ENCODE measurements around the gene CCDC13. TPM values are rescaled to one million over a fixed set of nuclear protein-coding genes. Genes with fewer than 3 reads are reported as not detected.

The CCDC13 gene
- total and polyA plus RNA-seq, 2 of the 13 experiments (the other 11 are each of a cell fraction or from before 2014, with no cell fraction given) = 0.22 to 0.51 TPM

DNA sequence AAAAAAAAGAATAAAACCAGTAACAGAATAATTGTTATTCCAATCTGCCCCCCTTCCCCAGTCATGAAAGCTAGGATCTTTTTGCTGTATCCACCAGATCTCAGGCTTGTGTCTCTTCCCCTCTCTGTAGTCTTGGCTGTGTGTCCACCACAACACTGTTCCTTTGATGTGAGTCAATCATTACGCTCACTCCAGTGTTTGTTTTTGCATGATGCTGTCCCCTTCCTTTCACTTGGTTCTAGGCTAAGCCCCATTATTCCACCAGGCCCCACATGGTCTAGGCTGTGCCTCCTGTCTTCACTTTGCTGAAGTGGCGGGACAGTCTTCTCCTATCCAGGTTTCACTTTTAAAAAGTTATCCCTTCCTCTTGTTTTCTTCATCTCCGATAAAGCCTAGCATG lies 49.8 kb upstream of the CCDC13 start (continued):
- TF ChIP-seq, protein P1, sequence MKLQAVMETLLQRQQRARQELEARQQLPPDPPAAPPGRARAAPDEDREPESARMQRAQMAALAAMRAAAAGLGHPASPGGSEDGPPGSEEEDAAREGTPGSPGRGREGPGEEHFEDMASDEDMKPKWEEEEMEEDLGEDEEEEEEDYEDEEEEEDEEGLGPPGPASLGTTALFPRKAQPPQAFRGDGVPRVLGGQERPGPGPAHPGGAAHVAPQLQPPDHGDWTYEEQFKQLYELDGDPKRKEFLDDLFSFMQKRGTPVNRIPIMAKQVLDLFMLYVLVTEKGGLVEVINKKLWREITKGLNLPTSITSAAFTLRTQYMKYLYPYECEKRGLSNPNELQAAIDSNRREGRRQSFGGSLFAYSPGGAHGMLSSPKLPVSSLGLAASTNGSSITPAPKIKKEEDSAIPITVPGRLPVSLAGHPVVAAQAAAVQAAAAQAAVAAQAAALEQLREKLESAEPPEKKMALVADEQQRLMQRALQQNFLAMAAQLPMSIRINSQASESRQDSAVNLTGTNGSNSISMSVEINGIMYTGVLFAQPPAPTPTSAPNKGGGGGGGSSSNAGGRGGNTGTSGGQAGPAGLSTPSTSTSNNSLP (IDR thresholded peaks at IDR 0.05; ENCODE audit: low read depth, low read length) = peak; percentile 57; the same call in 1 of the 2 replicates
- no peak for TF ChIP-seq RELA (CRISPR knock-in tag; IDR thresholded peaks at IDR 0.05)
- TF ChIP-seq, protein P2, sequence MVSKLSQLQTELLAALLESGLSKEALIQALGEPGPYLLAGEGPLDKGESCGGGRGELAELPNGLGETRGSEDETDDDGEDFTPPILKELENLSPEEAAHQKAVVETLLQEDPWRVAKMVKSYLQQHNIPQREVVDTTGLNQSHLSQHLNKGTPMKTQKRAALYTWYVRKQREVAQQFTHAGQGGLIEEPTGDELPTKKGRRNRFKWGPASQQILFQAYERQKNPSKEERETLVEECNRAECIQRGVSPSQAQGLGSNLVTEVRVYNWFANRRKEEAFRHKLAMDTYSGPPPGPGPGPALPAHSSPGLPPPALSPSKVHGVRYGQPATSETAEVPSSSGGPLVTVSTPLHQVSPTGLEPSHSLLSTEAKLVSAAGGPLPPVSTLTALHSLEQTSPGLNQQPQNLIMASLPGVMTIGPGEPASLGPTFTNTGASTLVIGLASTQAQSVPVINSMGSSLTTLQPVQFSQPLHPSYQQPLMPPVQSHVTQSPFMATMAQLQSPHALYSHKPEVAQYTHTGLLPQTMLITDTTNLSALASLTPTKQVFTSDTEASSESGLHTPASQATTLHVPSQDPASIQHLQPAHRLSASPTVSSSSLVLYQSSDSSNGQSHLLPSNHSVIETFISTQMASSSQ (IDR thresholded peaks at IDR 0.05; ENCODE audit: low read depth) = no peak
- TF ChIP-seq, protein P2 (CRISPR knock-in tag; IDR thresholded peaks at IDR 0.05; ENCODE audit: borderline replicate concordance) = peak; percentile 28; the same call in 1 of the 2 replicates
- TF ChIP-seq SSRP1 (CRISPR knock-in tag; IDR thresholded peaks at IDR 0.05) = peak; percentile 72; the same call in 1 of the 2 replicates
- TF ChIP-seq CEBPG (CRISPR knock-in tag; IDR thresholded peaks at IDR 0.05) = 0 out of 2 replicates have a peak, but pooled peaks have one; percentile 17
- TF ChIP-seq SAP130 (CRISPR knock-in tag; IDR thresholded peaks at IDR 0.05; ENCODE audit: low read depth) = peak; percentile 55
- TF ChIP-seq HOXA3 (CRISPR knock-in tag; IDR thresholded peaks at IDR 0.05) = no peak
- TF ChIP-seq ZNF343 (CRISPR knock-in tag; IDR thresholded peaks at IDR 0.05) = no peak
- peak; percentile 77 for TF ChIP-seq TCF7 (IDR thresholded peaks at IDR 0.05; ENCODE audit: low read depth)
- TF ChIP-seq, protein P3, sequence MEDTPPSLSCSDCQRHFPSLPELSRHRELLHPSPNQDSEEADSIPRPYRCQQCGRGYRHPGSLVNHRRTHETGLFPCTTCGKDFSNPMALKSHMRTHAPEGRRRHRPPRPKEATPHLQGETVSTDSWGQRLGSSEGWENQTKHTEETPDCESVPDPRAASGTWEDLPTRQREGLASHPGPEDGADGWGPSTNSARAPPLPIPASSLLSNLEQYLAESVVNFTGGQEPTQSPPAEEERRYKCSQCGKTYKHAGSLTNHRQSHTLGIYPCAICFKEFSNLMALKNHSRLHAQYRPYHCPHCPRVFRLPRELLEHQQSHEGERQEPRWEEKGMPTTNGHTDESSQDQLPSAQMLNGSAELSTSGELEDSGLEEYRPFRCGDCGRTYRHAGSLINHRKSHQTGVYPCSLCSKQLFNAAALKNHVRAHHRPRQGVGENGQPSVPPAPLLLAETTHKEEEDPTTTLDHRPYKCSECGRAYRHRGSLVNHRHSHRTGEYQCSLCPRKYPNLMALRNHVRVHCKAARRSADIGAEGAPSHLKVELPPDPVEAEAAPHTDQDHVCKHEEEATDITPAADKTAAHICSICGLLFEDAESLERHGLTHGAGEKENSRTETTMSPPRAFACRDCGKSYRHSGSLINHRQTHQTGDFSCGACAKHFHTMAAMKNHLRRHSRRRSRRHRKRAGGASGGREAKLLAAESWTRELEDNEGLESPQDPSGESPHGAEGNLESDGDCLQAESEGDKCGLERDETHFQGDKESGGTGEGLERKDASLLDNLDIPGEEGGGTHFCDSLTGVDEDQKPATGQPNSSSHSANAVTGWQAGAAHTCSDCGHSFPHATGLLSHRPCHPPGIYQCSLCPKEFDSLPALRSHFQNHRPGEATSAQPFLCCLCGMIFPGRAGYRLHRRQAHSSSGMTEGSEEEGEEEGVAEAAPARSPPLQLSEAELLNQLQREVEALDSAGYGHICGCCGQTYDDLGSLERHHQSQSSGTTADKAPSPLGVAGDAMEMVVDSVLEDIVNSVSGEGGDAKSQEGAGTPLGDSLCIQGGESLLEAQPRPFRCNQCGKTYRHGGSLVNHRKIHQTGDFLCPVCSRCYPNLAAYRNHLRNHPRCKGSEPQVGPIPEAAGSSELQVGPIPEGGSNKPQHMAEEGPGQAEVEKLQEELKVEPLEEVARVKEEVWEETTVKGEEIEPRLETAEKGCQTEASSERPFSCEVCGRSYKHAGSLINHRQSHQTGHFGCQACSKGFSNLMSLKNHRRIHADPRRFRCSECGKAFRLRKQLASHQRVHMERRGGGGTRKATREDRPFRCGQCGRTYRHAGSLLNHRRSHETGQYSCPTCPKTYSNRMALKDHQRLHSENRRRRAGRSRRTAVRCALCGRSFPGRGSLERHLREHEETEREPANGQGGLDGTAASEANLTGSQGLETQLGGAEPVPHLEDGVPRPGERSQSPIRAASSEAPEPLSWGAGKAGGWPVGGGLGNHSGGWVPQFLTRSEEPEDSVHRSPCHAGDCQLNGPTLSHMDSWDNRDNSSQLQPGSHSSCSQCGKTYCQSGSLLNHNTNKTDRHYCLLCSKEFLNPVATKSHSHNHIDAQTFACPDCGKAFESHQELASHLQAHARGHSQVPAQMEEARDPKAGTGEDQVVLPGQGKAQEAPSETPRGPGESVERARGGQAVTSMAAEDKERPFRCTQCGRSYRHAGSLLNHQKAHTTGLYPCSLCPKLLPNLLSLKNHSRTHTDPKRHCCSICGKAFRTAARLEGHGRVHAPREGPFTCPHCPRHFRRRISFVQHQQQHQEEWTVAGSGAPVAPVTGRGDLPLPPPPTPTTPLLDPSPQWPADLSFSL (CRISPR knock-in tag; IDR thresholded peaks at IDR 0.05) = peak; percentile 90
- peak; percentile 48 for TF ChIP-seq TEAD3 (CRISPR knock-in tag; optimal IDR thresholded peaks at IDR 0.05; ENCODE audit: borderline replicate concordance)
- TF ChIP-seq, protein P4, sequence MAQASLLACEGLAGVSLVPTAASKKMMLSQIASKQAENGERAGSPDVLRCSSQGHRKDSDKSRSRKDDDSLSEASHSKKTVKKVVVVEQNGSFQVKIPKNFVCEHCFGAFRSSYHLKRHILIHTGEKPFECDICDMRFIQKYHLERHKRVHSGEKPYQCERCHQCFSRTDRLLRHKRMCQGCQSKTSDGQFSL (CRISPR knock-in tag; IDR thresholded peaks at IDR 0.05) = no peak
- TF ChIP-seq FOXO1 (CRISPR knock-in tag; IDR thresholded peaks at IDR 0.05) = peak; percentile 43
- TF ChIP-seq EP300 (IDR thresholded peaks at IDR 0.05; ENCODE audit: low read depth in 2 of 2, low read length in 2 of 2) = peak in 1 of 2 experiments; percentile 40; a peak in 1 of 4 replicates
- no peak for TF ChIP-seq EP300 (CRISPR knock-in tag; IDR thresholded peaks at IDR 0.05; ENCODE audit: borderline replicate concordance)
- TF ChIP-seq MXD4 (CRISPR knock-in tag; IDR thresholded peaks at IDR 0.05) = 0 out of 2 replicates have a peak, but pooled peaks have one; percentile 32
- TF ChIP-seq, protein P5, sequence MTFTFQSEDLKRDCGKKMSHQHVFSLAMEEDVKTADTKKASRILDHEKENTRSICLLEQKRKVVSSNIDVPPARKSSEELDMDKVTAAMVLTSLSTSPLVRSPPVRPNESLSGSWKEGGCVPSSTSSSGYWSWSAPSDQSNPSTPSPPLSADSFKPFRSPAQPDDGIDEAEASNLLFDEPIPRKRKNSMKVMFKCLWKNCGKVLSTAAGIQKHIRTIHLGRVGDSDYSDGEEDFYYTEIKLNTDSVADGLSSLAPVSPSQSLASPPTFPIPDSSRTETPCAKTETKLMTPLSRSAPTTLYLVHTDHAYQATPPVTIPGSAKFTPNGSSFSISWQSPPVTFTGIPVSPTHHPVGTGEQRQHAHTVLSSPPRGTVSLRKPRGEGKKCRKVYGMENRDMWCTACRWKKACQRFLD (CRISPR knock-in tag; IDR thresholded peaks at IDR 0.05; ENCODE audit: borderline replicate concordance) = no peak

Data from HepG2 (cell line).